Adrenal gland (tissue), 5 donors: ENCODE data around the gene PTPN7.

Source experiments
- CTCF ChIP-seq, 6 experiments: fragments of 450-650 bp in 4 of 6; fragments of 200-600 bp in 2 of 6; sonication (generic) in 1 of 6; IDR thresholded peaks; 1 replicate in 5 of 6; 2 replicates in 1 of 6; pipeline versions ENCODE4 v1.5.1 to v1.8.0; 2016 to 2021; ENCODE audit warnings: antibody characterized with exemption in 6 of 6, mild to moderate bottlenecking in 2 of 6, moderate library complexity in 1 of 6
- POLR2A ChIP-seq, 2 donors: fragments of 450-650 bp; IDR thresholded peaks; one replicate each; pipeline ENCODE4 v1.6.1; 2017; ENCODE audit warnings: antibody characterized with exemption in 2 of 2, mild to moderate bottlenecking in 2 of 2, moderate library complexity in 1 of 2
- donor health status: DM: no; HTN: no; CAD: no.

GRCh38 chr1:202164271-202165037 is 4.1 kb upstream of the PTPN7 start:
- no peak for TF ChIP-seq CTCF (IDR thresholded peaks at IDR 0.05)
- no peak for TF ChIP-seq POLR2A (IDR thresholded peaks at IDR 0.05)
